Measurements from ENCODE around the gene CCDC160.
A peak's percentile ranks its signal among the peaks of the same experiment; 100 is the strongest.

CCDC160 gene

DNA sequence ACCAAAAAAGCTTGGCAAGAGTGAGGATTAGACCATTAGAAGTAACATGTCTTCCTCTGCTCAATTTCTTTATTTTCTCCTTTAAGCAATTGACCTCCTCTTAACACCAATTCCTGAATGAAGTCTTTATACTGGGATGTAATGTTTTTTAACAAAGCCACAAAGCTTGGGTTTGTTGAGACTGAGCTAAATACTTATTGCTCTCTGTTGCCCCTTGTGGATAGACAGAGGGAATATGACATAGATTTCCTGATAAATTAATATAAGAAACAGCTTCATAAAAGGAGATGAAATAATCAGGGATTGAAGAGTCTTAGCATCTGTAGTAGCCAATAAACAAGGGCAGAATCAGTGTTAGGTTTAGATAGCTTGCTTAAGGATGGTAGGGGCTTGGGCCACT is 57.6 kb downstream of the CCDC160 start:
- TF ChIP-seq NFIC (IDR thresholded peaks at IDR 0.05): no peak
- TF ChIP-seq RAD21 (IDR thresholded peaks at IDR 0.05; ENCODE audit: low read depth): peak; percentile 13; the same call in 1 of the 2 replicates
